K562 (cell line): ENCODE data around the gene SCUBE1. TPM values are rescaled to one million over a fixed set of nuclear protein-coding genes. Genes with fewer than 3 reads are reported as not detected.

ENCODE experiments used
- EP300 ChIP-seq: IDR thresholded peaks from 2 replicates; pipeline ENCODE4 v1.6.1; 2012; ENCODE audit warnings: low read length, improper control_type of control experiment
- KLF13 ChIP-seq: fragments of 450-650 bp; IDR thresholded peaks from 2 replicates; pipeline ENCODE4 v1.6.1; 2016; ENCODE audit warnings: missing genetic modification characterization, low read depth, mild to moderate bottlenecking, missing compliant biosample characterization, moderate library complexity, borderline replicate concordance
- NBN ChIP-seq: fragments of 450-650 bp; IDR thresholded peaks from 2 replicates; pipeline ENCODE4 v1.6.1; 2016; ENCODE audit warnings: low read depth, mild to moderate bottlenecking
- NCOR1 ChIP-seq: fragments of 450-650 bp; IDR thresholded peaks from 2 replicates; pipeline ENCODE4 v1.6.1; 2016; ENCODE audit warnings: mild to moderate bottlenecking, moderate library complexity
- POLR2AphosphoS5 ChIP-seq: IDR thresholded peaks from 2 replicates; pipeline ENCODE4 v1.6.1; 2011; ENCODE audit warnings: mild to moderate bottlenecking, low read depth, low read length, moderate library complexity; ENCODE audit not compliant: control insufficient read depth, insufficient read depth
- SAFB ChIP-seq: fragments of 200-400 bp; formaldehyde crosslinking; IDR thresholded peaks from 2 replicates; pipeline ENCODE4 v1.6.1; 2017; ENCODE audit warnings: low read depth, low read length, borderline replicate concordance
- SPI1 ChIP-seq: IDR thresholded peaks from 2 replicates; pipeline ENCODE4 v1.6.1; 2011; ENCODE audit warnings: low read depth, low read length, control low read depth, borderline replicate concordance
- TBP ChIP-seq: optimal IDR thresholded peaks from 2 replicates; pipeline ENCODE3; 2011; ENCODE audit warnings: low read depth, low read length, improper control_type of control experiment
- ZBTB9 ChIP-seq: fragments of 450-650 bp; formaldehyde crosslinking; IDR thresholded peaks from 2 replicates; pipeline ENCODE4 v1.4.0; 2020; ENCODE audit warnings: mild to moderate bottlenecking, moderate library complexity
- ZKSCAN8 ChIP-seq: fragments of 200-800 bp; sonication (Bioruptor generic); IDR thresholded peaks from 2 replicates; pipeline ENCODE4 v1.6.1; 2016; ENCODE audit warnings: missing genetic modification characterization, missing compliant biosample characterization
- ZNF449 ChIP-seq: fragments of 250-450 bp; sonication (Bioruptor Pico); IDR thresholded peaks from 2 replicates; pipeline ENCODE4 v1.8.0; 2022; ENCODE audit warnings: moderate library complexity, mild to moderate bottlenecking, inconsistent platforms
- ZNF551 ChIP-seq: fragments of 250-450 bp; sonication (Bioruptor Pico); IDR thresholded peaks from 2 replicates; pipeline ENCODE4 v1.5.0; 2021; ENCODE audit warnings: mild to moderate bottlenecking, moderate library complexity
- ZNF644 ChIP-seq: fragments of 200-800 bp; sonication (Bioruptor generic); IDR thresholded peaks from 2 replicates; pipeline ENCODE4 v1.6.1; 2016; ENCODE audit warnings: low read depth, missing genetic modification characterization, missing compliant biosample characterization
- ZNF764 ChIP-seq: fragments of 250-450 bp; sonication (Bioruptor Pico); IDR thresholded peaks from 2 replicates; pipeline ENCODE4 v1.4.0; 2020; ENCODE audit warnings: low read depth, mild to moderate bottlenecking, moderate library complexity
- polyA plus RNA-seq, 8 experiments: library from polyadenylated mRNA; depleted of rRNA in 4 of 8; stranded (reverse) in 5 of 8; unstranded in 3 of 8; fragments of >200 nt; fragmentation: Nextera tagmentation in 2 of 8; fragmentation: Illumina TruSeq in 1 of 8; extraction: Ambion mirVana in 2 of 8; extraction: Trizol in 1 of 8; gene quantifications; 2 replicates each; pipeline versions ENCODE4 v1.2.1 to v1.2.3, GENCODE V29; 2011 to 2014; ENCODE audit warnings: inconsistent platforms in 1 of 8, missing spikeins in 1 of 8
- total RNA-seq, 7 experiments: library from RNA; depleted of rRNA in 6 of 7; stranded (reverse); fragments of >200 nt in 6 of 7; fragmentation: Illumina TruSeq in 2 of 7; extraction: Trizol in 2 of 7; gene quantifications; 2 replicates each; pipeline versions ENCODE4 v1.2.1 to v1.2.3, GENCODE V29; 2011 to 2021; ENCODE audit warnings: low replicate concordance in 1 of 7
- TF ChIP-seq, protein P1 (sequence below): sonication (generic); formaldehyde crosslinking; IDR thresholded peaks from 2 replicates; pipeline ENCODE4 v1.4.0; 2020; ENCODE audit warnings: mild to moderate bottlenecking, missing genetic modification reagents
- TF ChIP-seq, protein P2 (sequence below), 2 experiments: IDR thresholded peaks in 1 of 2; conservative IDR thresholded peaks in 1 of 2; 2 replicates each; pipeline ENCODE4 v1.6.1; 2016; ENCODE audit warnings: low read depth in 2 of 2, mild to moderate bottlenecking in 1 of 2, missing compliant biosample characterization in 1 of 2, missing genetic modification characterization in 1 of 2, moderate library complexity in 1 of 2

SCUBE1 gene
- total and polyA plus RNA-seq, 9 of the 15 experiments (the other 6 are each of a cell fraction or from before 2014, with no cell fraction given) = 0.03 to 0.47 (median 0.29) TPM; not detected in 6

- TF ChIP-seq, protein P1, sequence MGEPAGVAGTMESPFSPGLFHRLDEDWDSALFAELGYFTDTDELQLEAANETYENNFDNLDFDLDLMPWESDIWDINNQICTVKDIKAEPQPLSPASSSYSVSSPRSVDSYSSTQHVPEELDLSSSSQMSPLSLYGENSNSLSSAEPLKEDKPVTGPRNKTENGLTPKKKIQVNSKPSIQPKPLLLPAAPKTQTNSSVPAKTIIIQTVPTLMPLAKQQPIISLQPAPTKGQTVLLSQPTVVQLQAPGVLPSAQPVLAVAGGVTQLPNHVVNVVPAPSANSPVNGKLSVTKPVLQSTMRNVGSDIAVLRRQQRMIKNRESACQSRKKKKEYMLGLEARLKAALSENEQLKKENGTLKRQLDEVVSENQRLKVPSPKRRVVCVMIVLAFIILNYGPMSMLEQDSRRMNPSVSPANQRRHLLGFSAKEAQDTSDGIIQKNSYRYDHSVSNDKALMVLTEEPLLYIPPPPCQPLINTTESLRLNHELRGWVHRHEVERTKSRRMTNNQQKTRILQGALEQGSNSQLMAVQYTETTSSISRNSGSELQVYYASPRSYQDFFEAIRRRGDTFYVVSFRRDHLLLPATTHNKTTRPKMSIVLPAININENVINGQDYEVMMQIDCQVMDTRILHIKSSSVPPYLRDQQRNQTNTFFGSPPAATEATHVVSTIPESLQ (CRISPR knock-in tag) = no peak
- TF ChIP-seq NBN = no peak; the same call in 1 of the 2 replicates
- no peak for TF ChIP-seq ZNF764 (CRISPR knock-in tag)
- TF ChIP-seq, protein P2, sequence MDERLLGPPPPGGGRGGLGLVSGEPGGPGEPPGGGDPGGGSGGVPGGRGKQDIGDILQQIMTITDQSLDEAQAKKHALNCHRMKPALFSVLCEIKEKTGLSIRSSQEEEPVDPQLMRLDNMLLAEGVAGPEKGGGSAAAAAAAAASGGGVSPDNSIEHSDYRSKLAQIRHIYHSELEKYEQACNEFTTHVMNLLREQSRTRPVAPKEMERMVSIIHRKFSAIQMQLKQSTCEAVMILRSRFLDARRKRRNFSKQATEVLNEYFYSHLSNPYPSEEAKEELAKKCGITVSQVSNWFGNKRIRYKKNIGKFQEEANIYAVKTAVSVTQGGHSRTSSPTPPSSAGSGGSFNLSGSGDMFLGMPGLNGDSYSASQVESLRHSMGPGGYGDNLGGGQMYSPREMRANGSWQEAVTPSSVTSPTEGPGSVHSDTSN (CRISPR knock-in tag; IDR thresholded peaks at IDR 0.05; ENCODE audit: low read depth) = no peak
- TF ChIP-seq, protein P2 (tag; conservative IDR thresholded peaks at IDR 0.05; ENCODE audit: low read depth) = peak; percentile 67; the same call in 1 of the 2 replicates
- TF ChIP-seq SAFB = no peak
- TF ChIP-seq ZNF644 (tag) = no peak
- TF ChIP-seq SPI1 = peak; percentile 77
- TF ChIP-seq ZBTB9 (CRISPR knock-in tag) = no peak
- TF ChIP-seq NCOR1 = peak; percentile 41; the same call in 1 of the 2 replicates
- TF ChIP-seq EP300 = no peak
- TF ChIP-seq ZNF449 = no peak
- no peak for TF ChIP-seq ZNF551 (CRISPR knock-in tag)
- TF ChIP-seq POLR2AphosphoS5 = no peak
- no peak for TF ChIP-seq KLF13 (tag)
- TF ChIP-seq ZKSCAN8 (CRISPR knock-in tag) = no peak
- no peak for TF ChIP-seq TBP
Measured at GRCh38 chr22:43275545-43276317, 67.4 kb downstream of the SCUBE1 start (continued).
